Inflammatory macrophage treated with lipopolysaccharide for 4 hours (primary cell): ENCODE results near the gene PKN2.

Source experiments
- DNase-seq: peaks from one replicate; pipeline ENCODE4 v3.0.0-alpha.2; 2020

The PKN2 gene

GRCh38 chr1:88736633-88737248 is 52.7 kb downstream of the PKN2 start:
- peak; percentile 40 for DNase-seq

- no peak for DNase-seq
Observed at GRCh38 chr1:88737338-88737927, 53.4 kb downstream of the PKN2 start.

DNA sequence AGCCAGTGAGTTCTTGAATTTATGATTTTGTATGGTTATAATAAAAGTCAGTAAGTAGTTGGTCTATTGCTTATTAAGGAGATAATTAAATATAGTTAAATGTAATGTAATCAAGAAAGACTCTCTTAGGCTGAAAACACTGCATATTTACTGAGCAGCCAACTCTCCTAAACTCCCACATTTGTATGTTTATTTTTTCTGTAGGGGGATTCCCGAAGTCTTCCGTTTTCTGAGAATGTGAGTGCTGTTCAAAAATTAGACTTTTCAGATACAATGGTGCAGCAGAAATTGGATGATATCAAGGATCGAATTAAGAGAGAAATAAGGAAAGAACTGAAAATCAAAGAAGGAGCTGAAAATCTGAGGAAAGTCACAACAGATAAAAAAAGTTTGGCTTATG is 56.7 kb downstream of the PKN2 start:
- DNase-seq, result no peak

DNA sequence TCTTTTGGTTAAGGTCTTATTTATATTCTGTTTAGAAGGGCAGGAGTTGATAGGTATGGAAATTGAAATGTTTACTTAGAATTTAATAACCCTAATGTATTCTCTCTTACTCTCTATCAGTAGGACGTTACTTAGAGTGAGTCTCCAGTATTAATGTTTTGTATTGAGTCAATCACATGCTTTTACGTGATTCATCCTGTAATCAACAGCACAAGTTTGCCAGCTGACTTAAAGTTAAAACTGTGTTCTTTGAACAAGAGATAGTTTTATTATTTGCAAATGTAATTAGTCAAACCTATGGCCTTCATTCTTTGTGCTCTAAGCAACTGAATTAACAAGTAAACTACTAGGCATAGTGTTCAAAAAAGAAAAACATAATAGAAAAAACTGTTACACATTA is 57.3 kb downstream of the PKN2 start:
- DNase-seq, result no peak

DNA sequence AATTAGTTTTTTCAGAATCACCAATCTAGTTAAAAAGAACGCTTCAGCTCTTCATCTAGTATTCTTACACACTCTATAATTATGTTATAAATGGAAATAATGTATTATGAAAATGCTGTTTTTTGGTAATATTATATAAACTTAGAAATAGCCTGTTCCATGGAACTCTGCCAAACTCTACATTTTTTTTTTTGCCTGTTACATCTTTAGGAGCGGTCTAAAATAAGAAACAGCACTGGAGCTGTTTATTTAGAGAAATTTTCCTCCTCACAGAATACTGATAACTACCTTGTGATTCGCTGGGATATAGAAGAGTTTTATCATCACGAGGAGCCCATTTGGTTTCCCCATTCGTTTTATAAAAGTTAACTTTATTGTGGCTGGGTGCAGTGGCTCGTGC is 58.5 kb downstream of the PKN2 start:
- no peak for DNase-seq

GRCh38 chr1:88744142-88744541 is 60.1 kb downstream of the PKN2 start:
- no peak for DNase-seq

- no peak for DNase-seq
Observed at GRCh38 chr1:88746916-88747315, 62.8 kb downstream of the PKN2 start.

DNA sequence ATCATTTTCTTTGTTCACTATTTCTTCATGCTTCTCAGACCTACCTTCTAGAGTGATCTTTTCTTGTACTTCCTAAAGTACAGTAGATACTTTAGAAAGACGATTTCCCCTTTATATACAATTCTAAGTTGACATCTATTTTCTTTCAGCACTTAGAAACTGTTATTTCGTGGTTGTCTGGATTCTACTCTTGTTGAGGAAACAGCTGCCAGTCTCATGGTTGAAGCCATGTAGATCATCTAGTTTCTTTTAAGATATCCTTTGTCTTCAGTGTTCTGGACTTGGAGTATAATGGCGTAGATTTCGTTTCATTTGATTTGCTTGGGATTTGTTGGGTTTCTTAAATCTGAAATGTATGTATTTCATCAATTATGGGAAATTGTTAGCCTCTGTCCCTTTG is 67.6 kb downstream of the PKN2 start:
- DNase-seq, result no peak

DNA sequence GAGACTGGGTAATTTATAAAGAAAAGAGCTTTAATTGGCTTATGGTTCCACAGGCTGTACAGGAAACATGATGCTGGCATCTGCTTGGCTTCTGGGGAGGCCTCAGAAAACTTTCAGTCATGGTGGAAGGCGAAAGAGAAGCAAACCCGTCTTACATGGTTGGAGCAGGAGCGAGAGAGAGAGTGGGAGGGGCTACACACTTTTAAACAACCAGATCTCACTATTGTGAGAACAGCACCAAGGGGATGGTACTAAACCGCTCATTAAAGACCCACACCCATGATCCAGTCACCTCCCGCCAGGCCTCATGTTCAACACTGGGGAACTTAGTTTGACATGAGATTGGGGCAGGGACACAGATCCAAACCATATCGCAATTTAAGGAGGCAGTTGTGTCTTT is 69.4 kb downstream of the PKN2 start:
- DNase-seq, result no peak

DNA sequence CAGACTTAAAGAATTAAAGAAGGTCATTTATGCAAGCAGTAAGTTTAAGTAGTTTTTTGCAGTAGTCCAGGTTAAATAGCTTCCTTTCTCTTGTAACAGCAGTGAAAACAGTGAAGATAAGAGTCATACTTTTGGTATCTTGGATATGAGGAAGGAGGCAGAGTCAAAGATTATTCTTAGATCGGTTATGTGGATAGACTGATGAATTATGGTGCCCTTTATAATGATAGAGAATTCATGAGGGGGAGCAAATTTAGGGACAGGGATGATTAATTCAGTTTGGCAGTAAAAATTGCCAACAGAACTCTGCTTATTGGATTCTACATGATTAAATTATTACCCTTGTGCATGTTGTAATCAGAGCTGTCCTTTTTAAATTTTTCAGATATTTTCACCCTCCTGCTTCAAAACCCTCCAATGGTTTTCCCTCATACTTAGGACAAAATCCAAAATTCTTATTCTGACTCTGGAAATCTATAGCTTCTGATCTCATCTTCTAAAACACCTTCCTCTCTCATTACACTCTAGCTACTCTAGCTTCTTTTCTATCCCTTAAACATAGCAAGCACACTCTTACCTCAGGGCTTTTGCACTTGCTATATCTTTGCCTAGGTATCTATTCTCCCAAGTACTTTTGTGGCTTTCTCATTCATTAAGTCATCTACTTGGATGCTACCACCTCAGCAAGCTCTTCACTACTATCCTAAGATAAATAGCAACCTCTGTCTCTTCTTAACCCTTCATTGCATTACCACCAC is 79.8 kb downstream of the PKN2 start:
- DNase-seq, result no peak

DNA sequence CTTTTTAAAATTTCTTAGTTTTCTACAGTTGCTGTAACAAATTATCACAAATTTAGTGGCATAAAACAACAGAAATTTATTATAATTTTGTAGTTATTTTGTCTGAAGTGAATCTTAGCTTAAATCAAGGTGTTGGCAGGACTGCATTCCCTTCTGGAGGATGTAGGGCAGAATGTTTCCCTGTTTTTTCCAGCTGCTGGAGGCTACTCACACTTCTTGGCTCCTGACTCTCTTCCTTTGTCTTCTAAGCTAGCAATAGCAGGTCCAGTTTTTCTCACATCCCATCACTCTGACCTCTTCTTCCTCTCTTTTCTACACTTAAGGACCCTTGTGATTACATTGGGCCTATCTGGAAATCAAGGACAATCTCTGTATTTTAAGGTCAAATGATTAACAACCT is 84.1 kb downstream of the PKN2 start:
- no peak for DNase-seq

DNA sequence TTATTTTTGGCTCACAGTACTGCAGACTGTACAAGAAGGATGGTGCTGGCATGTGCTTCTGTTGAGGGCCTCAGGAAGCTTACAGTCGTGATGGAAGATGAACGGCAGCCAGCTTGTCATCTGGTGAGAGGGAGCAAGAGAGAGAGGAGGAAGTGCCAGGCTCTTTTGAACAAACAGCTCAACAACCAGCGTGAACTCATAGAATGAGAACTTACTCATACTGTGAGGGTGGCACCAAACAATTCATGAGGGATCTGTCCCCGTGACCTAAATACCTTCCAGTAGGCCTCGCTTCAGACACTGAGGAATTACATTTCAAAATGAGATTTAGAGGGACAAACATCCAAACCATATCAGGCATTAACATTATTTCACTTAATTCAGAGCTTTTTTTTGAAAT is 84.7 kb downstream of the PKN2 start:
- DNase-seq, result no peak

DNA sequence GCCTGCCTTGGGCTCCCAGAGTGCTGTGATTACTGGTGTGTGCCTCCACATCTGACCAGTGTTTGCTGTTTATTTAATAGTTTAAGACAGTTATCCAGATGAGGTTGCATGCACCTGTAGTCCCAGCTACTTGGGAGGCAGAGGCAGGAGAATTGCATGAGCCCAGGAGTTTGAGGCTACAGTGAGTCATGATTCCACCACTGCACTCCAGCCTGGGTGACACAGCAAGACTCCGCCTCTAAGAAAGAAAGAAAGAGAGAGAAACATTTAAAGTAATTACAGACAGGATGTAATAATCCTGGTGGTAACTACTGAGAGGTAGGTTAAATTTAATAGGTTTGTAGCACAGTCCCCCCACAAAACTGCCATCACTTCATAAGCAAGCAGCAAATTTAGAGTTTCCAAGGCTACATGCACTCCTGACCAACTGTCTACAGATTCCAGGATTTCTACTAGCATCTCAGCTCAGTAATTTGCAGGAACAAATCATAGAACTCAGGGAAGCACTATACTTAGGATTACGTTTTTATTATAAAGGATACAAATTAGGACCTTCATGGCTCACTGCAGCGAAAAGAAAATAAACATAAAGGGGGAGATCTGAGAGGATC is 89.6 kb downstream of the PKN2 start:
- DNase-seq, result no peak

DNA sequence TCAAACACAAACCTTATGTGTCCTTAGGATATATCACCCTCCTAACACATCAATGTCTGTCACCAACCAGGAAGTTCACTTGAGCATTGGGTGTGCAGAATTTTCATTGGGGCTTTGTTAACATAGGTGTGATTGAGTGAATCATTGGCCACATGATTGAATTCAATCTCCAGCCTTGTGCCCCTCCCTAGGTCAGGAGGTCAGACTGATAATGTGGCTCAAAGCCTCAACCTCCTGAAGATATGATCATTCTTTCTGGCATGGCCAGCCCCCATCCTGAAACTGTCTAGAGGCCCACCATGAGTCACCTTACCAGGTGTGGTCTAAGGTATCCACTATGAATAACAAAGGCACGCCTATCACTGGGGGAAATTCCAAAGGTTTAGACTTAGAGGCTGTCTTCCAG is 90.1 kb downstream of the PKN2 start:
- DNase-seq, result no peak

GRCh38 chr1:88777604-88778149 is 93.6 kb downstream of the PKN2 start:
- DNase-seq, result no peak

- no peak for DNase-seq
Observed at GRCh38 chr1:88779880-88780279, 95.8 kb downstream of the PKN2 start.

- no peak for DNase-seq
Observed at GRCh38 chr1:88780485-88780884, 96.4 kb downstream of the PKN2 start.

DNA sequence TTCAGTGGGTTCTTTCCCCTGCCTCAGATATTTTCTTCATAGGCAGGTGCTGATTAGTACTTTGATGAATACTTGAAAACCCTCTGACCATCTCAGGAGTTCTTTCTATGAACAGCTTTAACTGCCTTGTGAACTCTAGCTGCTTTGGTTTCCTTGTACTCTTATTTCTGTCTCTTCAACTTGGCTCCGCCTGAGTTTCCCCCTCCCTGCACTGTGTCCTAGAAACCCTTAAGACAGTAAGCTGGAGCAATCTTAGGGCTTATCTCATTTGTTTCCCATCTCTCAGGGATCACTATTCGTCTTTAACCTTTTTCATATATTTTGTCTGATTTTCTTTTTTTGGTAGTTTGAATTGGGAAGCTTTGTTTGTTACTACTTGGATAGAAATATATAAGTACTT is 99.1 kb downstream of the PKN2 start:
- DNase-seq, result no peak

DNA sequence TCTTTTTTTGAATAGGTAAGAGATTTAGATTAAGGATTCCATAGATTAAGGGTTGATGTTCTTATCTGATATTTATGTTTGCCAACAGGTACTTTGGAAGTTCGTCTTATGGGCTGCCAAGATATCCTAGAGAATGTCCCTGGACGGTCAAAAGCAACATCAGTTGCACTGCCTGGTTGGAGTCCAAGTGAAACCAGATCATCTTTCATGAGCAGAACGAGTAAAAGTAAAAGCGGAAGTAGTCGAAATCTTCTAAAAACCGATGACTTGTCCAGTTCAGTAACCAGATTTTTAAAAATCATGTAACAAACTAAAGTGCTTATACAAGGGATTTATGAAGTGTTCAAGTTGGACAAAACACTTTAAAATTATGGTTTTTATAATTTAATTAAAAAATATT is 100.5 kb downstream of the PKN2 start:
- DNase-seq, result no peak

DNA sequence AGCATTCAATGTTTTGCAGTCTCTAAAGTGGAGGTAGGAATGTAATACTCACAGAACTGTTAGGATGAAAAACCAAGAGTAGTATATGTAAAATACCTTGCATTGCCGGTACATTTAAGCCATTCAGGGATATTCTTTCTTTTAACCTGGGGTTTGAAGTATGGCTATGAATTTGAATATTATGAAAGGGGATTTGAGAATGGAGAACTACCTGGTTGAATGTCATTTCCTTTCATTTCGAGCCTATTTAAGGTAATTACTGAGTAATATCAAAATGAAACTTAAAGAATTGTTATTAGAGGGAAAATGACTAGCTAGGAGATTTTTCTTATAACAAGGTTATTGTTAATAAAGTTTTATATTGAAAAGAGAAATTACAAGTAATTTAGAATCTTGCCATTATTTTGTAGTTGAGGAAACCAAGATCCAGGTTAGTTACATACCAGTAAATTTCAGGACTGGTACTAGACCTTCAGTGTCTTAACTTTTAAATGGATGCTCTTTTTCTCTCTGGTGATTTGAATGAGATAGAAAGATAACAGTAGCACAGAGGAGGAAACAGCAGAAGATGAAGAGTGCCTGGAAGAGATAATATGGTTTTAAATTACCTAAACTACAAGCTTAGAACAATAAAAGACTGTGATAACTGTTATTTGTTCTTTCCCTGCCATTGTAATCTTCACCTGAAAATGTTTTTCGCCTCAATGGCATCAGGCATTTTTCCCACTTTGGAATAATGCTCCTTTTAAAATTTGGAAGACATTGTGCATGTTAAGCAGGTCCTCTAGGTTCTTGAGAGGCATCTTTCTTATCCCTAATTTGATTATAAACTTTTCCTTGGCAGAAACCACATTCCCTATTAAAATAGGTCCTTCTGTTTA is 103.2 kb downstream of the PKN2 start:
- DNase-seq, result no peak

DNA sequence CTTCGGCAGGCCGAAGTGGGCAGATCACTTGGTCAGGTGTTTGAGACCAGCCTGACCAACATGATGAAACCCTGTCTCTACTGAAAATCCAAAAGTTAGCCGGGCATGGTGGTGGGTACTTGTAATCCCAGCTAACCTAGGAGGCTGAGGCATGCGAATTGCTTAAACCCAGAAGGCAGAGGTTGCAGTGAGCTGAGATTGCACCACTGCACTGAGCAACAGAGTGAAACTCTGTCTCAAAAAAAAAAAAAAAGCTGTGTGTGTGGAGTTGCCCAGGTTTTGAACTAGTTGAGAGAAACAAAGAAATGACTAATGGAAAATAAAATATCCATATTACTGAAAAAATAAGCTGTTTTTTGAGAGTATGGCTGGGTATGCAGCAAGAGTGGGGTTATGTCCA is 107.1 kb downstream of the PKN2 start:
- DNase-seq, result no peak

DNA sequence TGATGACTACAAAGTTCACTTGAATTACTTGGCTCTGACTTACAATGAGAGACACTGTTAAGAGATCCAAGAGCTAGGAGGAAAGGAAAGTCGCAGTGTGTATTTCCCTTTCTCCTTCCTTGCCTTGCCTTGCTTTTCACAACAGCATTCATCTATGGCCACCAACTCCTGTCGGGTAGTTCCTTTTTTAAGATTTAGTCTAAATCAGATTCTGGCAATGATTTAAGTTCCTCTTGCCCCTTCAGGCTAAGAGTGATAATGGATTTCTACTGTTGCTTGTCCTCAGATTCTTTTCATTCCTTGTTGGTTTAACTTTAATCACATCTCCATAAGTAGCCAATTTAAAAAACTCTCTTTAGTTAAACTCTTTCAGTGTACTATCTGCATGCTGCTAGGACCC is 115.4 kb downstream of the PKN2 start:
- peak; percentile 38 for DNase-seq
